Brain pericyte (primary cell): Measurements from ENCODE around the gene COL28A1.
"Not testable (repeated sequence)": the region's sequence is repeated elsewhere in the genome, so short reads cannot be mapped to it uniquely, and the experiment has no call there.

Source experiments
- DNase-seq: peaks from one replicate; pipeline ENCODE4 v3.0.0-alpha.2; 2012; ENCODE audit warnings: low read depth, low spot score

Gene COL28A1

GRCh38 chr7:7519056-7519455 is 16.6 kb downstream of the COL28A1 start:
- no peak for DNase-seq

- no peak for DNase-seq
These were observed 17.9 kb downstream of the COL28A1 start for GRCh38 chr7:7517754-7518153.

- no peak for DNase-seq
These were observed 19.0 kb downstream of the COL28A1 start for GRCh38 chr7:7516662-7517061.

- no peak for DNase-seq
These were observed 19.5 kb downstream of the COL28A1 start for GRCh38 chr7:7516156-7516555.

- no peak for DNase-seq
These were observed 22.6 kb downstream of the COL28A1 start for GRCh38 chr7:7512861-7513597.

- no peak for DNase-seq
These were observed 24.9 kb downstream of the COL28A1 start for GRCh38 chr7:7510794-7511193.

- DNase-seq = no peak
These were observed 29.8 kb downstream of the COL28A1 start for GRCh38 chr7:7505915-7506314.

- no peak for DNase-seq
These were observed 30.6 kb downstream of the COL28A1 start for GRCh38 chr7:7504910-7505704.

GRCh38 chr7:7499892-7500291 is 35.8 kb downstream of the COL28A1 start:
- DNase-seq = no peak

- no peak for DNase-seq
These were observed 36.8 kb downstream of the COL28A1 start for GRCh38 chr7:7498856-7499255.

- DNase-seq = no peak
These were observed 39.4 kb downstream of the COL28A1 start for GRCh38 chr7:7496311-7496710.

GRCh38 chr7:7495171-7495570 is 40.5 kb downstream of the COL28A1 start:
- DNase-seq = no peak

- no peak for DNase-seq
These were observed 44.6 kb downstream of the COL28A1 start for GRCh38 chr7:7491044-7491443.

GRCh38 chr7:7490003-7490402 is 45.7 kb downstream of the COL28A1 start:
- no peak for DNase-seq

- DNase-seq = no peak
These were observed 46.1 kb downstream of the COL28A1 start for GRCh38 chr7:7489546-7489945.

- DNase-seq = no peak
These were observed 49.3 kb downstream of the COL28A1 start for GRCh38 chr7:7486362-7486761.

- no peak for DNase-seq
These were observed 51.6 kb downstream of the COL28A1 start for GRCh38 chr7:7484072-7484471.

- no peak for DNase-seq
These were observed 53.9 kb downstream of the COL28A1 start for GRCh38 chr7:7481802-7482201.

- DNase-seq = no peak
These were observed 56.3 kb downstream of the COL28A1 start for GRCh38 chr7:7479275-7479805.

GRCh38 chr7:7478569-7478968 is 57.1 kb downstream of the COL28A1 start:
- no peak for DNase-seq

- DNase-seq = not testable (repeated sequence)
These were observed 58.0 kb downstream of the COL28A1 start for GRCh38 chr7:7477641-7478040.

- DNase-seq = no peak
These were observed 59.3 kb downstream of the COL28A1 start for GRCh38 chr7:7476381-7476780.

- DNase-seq = no peak
These were observed 60.1 kb downstream of the COL28A1 start for GRCh38 chr7:7475601-7476000.
